SK-N-SH (cell line): Measurements from ENCODE around the gene PDHX. TPM values are rescaled to one million over a fixed set of nuclear protein-coding genes. Genes with fewer than 3 reads are reported as not detected.

Experiments used
- CTCF ChIA-PET: fragments of 300-600, 350-600 bp; formaldehyde crosslinking; extraction: SDS; loops from one replicate; lab custom pipeline; 2021; lab: Yijun Ruan, JAX
- POLR2A ChIA-PET: fragments of 350-600 bp; sonication (Branson Sonifier 250); formaldehyde crosslinking; extraction: SDS; loops from one replicate; lab custom pipeline; 2020; ENCODE audit warnings: antibody characterized with exemption, inconsistent platforms; lab: Yijun Ruan, JAX
- DNase-seq: peaks from one replicate; pipeline ENCODE4 v3.0.0; 2012
- H2AFZ ChIP-seq: fragments of 200-600 bp; sonication (generic); 2 replicates; pipeline ENCODE4 v1.8.1; 2016; ENCODE audit warnings: antibody characterized with exemption, mild to moderate bottlenecking, low read depth
- H3F3A ChIP-seq: fragments of 200-600 bp; sonication (generic); replicated peaks from 2 replicates; pipeline ENCODE3; 2016; ENCODE audit warnings: antibody characterized with exemption, mild to moderate bottlenecking; ENCODE audit not compliant: insufficient read depth
- H3K27ac ChIP-seq, 2 experiments: fragments of 200-500 bp in 1 of 2; fragments of 200-600 bp in 1 of 2; sonication (Bioruptor generic) in 1 of 2; sonication (generic), shearing (Covaris generic) in 1 of 2; 2 replicates each; pipeline versions ENCODE4 v1.5.1 to v1.6.1; 2014 to 2016; ENCODE audit warnings: low read depth in 2 of 2, inconsistent platforms in 1 of 2, low read length in 1 of 2, mild to moderate bottlenecking in 1 of 2, mixed read lengths in 1 of 2
- H3K27me3 ChIP-seq: fragments of 200-600 bp; sonication (generic), shearing (Covaris generic); 2 replicates; pipeline ENCODE4 v1.6.1; 2016; ENCODE audit warnings: mixed run types; ENCODE audit not compliant: insufficient read depth
- H3K36me3 ChIP-seq, 2 experiments: fragments of 200-500 bp in 1 of 2; fragments of 200-600 bp in 1 of 2; sonication (Bioruptor generic) in 1 of 2; sonication (generic) in 1 of 2; replicated peaks in 1 of 2; 2 replicates each; pipeline versions ENCODE3 to v1.5.1; 2014 to 2016; ENCODE audit warnings: low read length in 1 of 2, mild to moderate bottlenecking in 1 of 2; ENCODE audit not compliant: insufficient read depth in 2 of 2, control insufficient read depth in 1 of 2
- H3K4me1 ChIP-seq, 2 experiments: fragments of 200-500 bp in 1 of 2; fragments of 200-600 bp in 1 of 2; sonication (Bioruptor generic) in 1 of 2; sonication (generic), shearing (Covaris generic) in 1 of 2; 2 replicates each; pipeline versions ENCODE4 v1.5.1 to v1.6.1; 2014 to 2016; ENCODE audit warnings: low read depth in 1 of 2, low read length in 1 of 2, mixed run types in 1 of 2; ENCODE audit not compliant: insufficient read depth in 2 of 2, control insufficient read depth in 1 of 2
- H3K4me2 ChIP-seq: fragments of 200-600 bp; sonication (generic), shearing (Covaris generic); 2 replicates; pipeline ENCODE4 v1.6.1; 2017; ENCODE audit warnings: mixed run types
- H3K4me3 ChIP-seq, 2 experiments: fragments of 200-500 bp in 1 of 2; fragments of 200-600 bp in 1 of 2; sonication (Bioruptor generic) in 1 of 2; sonication (generic), shearing (Covaris generic) in 1 of 2; 2 replicates each; pipeline versions ENCODE4 v1.5.1 to v1.8.1; 2014 to 2016; ENCODE audit warnings: low read depth in 2 of 2, inconsistent platforms in 1 of 2, low read length in 1 of 2, mild to moderate bottlenecking in 1 of 2, mixed read lengths in 1 of 2, moderate library complexity in 1 of 2
- H3K79me2 ChIP-seq: fragments of 200-600 bp; sonication (generic); 2 replicates; pipeline ENCODE4 v1.8.1; 2017; ENCODE audit warnings: mild to moderate bottlenecking; ENCODE audit not compliant: insufficient read depth
- H3K9ac ChIP-seq: fragments of 200-600 bp; sonication (generic); 2 replicates; pipeline ENCODE4 v1.6.1; 2017; ENCODE audit warnings: mixed run types
- H3K9me2 ChIP-seq: fragments of 200-600 bp; sonication (generic); 2 replicates; pipeline ENCODE4 v1.6.1; 2017; ENCODE audit warnings: mixed run types
- H3K9me3 ChIP-seq: fragments of 200-600 bp; sonication (generic); 2 replicates; pipeline ENCODE4 v1.6.1; 2017; ENCODE audit warnings: mixed run types, mild to moderate bottlenecking, moderate library complexity
- H4K20me1 ChIP-seq: fragments of 200-600 bp; sonication (generic); 2 replicates; pipeline ENCODE4 v1.6.1; 2017; ENCODE audit warnings: mild to moderate bottlenecking, mixed run types; ENCODE audit not compliant: insufficient read depth
- ELF1 ChIP-seq: IDR thresholded peaks from 2 replicates; pipeline ENCODE4 v1.4.0; 2012
- FOSL2 ChIP-seq: IDR thresholded peaks from 2 replicates; pipeline ENCODE4 v1.4.0; 2012; ENCODE audit warnings: low read depth, mild to moderate bottlenecking, moderate library complexity, borderline replicate concordance
- FOXJ3 ChIP-seq: sonication (generic); formaldehyde crosslinking; IDR thresholded peaks from 2 replicates; pipeline ENCODE4 v1.5.1; 2020; ENCODE audit warnings: mild to moderate bottlenecking, missing genetic modification reagents
- GABPA ChIP-seq: IDR thresholded peaks from 2 replicates; pipeline ENCODE4 v1.4.0; 2012; ENCODE audit warnings: low read depth, mild to moderate bottlenecking
- GATA2 ChIP-seq: sonication (generic); formaldehyde crosslinking; IDR thresholded peaks from 2 replicates; pipeline ENCODE4 v1.5.0; 2020; ENCODE audit warnings: mild to moderate bottlenecking, missing genetic modification reagents
- NFIC ChIP-seq: IDR thresholded peaks from 2 replicates; pipeline ENCODE4 v1.4.0; 2012; ENCODE audit warnings: borderline replicate concordance
- POLR2AphosphoS5 ChIP-seq: IDR thresholded peaks from 2 replicates; pipeline ENCODE4 v1.6.1; 2012; ENCODE audit warnings: low read depth, low read length
- SIN3A ChIP-seq: IDR thresholded peaks from 2 replicates; pipeline ENCODE4 v1.6.1; 2012; ENCODE audit warnings: low read depth, mild to moderate bottlenecking, low read length, moderate library complexity, borderline replicate concordance
- TAF1 ChIP-seq: IDR thresholded peaks from 2 replicates; pipeline ENCODE4 v1.6.1; 2012; ENCODE audit warnings: low read depth, mild to moderate bottlenecking, low read length, moderate library complexity, borderline replicate concordance
- TCF12 ChIP-seq: IDR thresholded peaks from 2 replicates; pipeline ENCODE4 v1.4.0; 2012
- TEAD4 ChIP-seq: IDR thresholded peaks from 2 replicates; pipeline ENCODE4 v1.4.0; 2012; ENCODE audit warnings: mild to moderate bottlenecking, borderline replicate concordance; ENCODE audit not compliant: insufficient read depth
- YY1 ChIP-seq: IDR thresholded peaks from 2 replicates; pipeline ENCODE4 v1.4.0; 2012; ENCODE audit warnings: low read depth, mild to moderate bottlenecking
- polyA plus RNA-seq, 3 experiments: library from polyadenylated mRNA; depleted of rRNA; stranded (reverse); fragments of >200 nt; gene quantifications; 2 replicates each; pipeline ENCODE4 v1.2.3, GENCODE V29; 2012
- TF ChIP-seq, protein P1 (sequence below): fragments of 150-350 bp; IDR thresholded peaks from 2 replicates; pipeline ENCODE4 v1.6.1; 2016; ENCODE audit warnings: mild to moderate bottlenecking, low read depth, low read length
- TF ChIP-seq, protein P2 (sequence below): IDR thresholded peaks from 2 replicates; pipeline ENCODE4 v1.4.0; 2012; ENCODE audit warnings: low read depth, borderline replicate concordance
- TF ChIP-seq, protein P3 (sequence below): fragments of 150-350 bp; IDR thresholded peaks from 2 replicates; pipeline ENCODE4 v1.6.1; 2017; ENCODE audit warnings: antibody characterized with exemption, low read length, low read depth, borderline replicate concordance
- TF ChIP-seq, protein P4 (sequence below): IDR thresholded peaks from 2 replicates; pipeline ENCODE4 v1.4.0; 2012; ENCODE audit warnings: low read depth, borderline replicate concordance

PDHX gene
- polyA plus RNA-seq, 1 of the 3 experiments (the other 2 are of a cell fraction), result 14.8 TPM

DNA sequence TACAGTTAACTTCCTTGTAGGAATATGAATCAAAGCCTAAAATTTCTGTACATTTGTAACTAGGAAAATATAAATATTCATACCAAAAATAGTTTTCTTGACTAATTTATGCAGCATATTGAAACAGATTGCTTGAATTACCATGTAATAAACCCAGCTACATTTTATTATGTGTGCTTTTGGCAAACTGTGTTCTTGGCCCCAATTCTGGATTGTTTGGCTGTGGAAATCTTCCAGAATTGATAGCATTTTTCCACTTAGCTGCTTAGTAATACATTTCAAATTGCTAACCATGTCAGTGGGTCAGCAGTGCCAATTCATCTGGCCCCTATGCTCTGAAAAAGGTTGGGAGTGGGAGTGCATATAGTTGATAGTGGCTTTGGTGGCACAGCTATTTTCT lies 32.3 kb downstream of the PDHX start:
- no peak overlapping the region for H3K4me3 ChIP-seq
- TF ChIP-seq NFIC (no peak), YY1 (no peak), TCF12 (no peak), GATA2 (CRISPR knock-in tag) (no peak), SIN3A (no peak), GABPA (no peak), TEAD4 (no peak), ELF1 (no peak), TAF1 (no peak), POLR2AphosphoS5 (no peak), FOSL2 (no peak), FOXJ3 (CRISPR knock-in tag) (no peak)
- TF ChIP-seq, protein P1, sequence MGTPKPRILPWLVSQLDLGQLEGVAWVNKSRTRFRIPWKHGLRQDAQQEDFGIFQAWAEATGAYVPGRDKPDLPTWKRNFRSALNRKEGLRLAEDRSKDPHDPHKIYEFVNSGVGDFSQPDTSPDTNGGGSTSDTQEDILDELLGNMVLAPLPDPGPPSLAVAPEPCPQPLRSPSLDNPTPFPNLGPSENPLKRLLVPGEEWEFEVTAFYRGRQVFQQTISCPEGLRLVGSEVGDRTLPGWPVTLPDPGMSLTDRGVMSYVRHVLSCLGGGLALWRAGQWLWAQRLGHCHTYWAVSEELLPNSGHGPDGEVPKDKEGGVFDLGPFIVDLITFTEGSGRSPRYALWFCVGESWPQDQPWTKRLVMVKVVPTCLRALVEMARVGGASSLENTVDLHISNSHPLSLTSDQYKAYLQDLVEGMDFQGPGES, result no peak
- TF ChIP-seq, protein P2, sequence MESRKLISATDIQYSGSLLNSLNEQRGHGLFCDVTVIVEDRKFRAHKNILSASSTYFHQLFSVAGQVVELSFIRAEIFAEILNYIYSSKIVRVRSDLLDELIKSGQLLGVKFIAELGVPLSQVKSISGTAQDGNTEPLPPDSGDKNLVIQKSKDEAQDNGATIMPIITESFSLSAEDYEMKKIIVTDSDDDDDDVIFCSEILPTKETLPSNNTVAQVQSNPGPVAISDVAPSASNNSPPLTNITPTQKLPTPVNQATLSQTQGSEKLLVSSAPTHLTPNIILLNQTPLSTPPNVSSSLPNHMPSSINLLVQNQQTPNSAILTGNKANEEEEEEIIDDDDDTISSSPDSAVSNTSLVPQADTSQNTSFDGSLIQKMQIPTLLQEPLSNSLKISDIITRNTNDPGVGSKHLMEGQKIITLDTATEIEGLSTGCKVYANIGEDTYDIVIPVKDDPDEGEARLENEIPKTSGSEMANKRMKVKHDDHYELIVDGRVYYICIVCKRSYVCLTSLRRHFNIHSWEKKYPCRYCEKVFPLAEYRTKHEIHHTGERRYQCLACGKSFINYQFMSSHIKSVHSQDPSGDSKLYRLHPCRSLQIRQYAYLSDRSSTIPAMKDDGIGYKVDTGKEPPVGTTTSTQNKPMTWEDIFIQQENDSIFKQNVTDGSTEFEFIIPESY, result no peak
- TF ChIP-seq, protein P3, sequence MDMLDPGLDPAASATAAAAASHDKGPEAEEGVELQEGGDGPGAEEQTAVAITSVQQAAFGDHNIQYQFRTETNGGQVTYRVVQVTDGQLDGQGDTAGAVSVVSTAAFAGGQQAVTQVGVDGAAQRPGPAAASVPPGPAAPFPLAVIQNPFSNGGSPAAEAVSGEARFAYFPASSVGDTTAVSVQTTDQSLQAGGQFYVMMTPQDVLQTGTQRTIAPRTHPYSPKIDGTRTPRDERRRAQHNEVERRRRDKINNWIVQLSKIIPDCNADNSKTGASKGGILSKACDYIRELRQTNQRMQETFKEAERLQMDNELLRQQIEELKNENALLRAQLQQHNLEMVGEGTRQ, result no peak
- TF ChIP-seq, protein P4, sequence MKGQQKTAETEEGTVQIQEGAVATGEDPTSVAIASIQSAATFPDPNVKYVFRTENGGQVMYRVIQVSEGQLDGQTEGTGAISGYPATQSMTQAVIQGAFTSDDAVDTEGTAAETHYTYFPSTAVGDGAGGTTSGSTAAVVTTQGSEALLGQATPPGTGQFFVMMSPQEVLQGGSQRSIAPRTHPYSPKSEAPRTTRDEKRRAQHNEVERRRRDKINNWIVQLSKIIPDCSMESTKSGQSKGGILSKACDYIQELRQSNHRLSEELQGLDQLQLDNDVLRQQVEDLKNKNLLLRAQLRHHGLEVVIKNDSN, result no peak
- TF ChIP-seq, all 33 proteins: peak for 0
- peaks cover 0 to 26% of the 10 kb centered on the region in 2 experiments for H3K36me3 ChIP-seq
- DNase-seq, result no peak
- H4K20me1 ChIP-seq, result no peaks in the 10 kb centered on the region
- H3K79me2 ChIP-seq, result peaks cover 5% of the 10 kb centered on the region
- ChIA-PET POLR2A (no interaction called here), CTCF (interaction anchor here (1.6 to 1.9 kb wide), 2 partner anchors 443 to 463 kb away, joined by 3 to 5 read pairs; no protein-coding TSS in a partner anchor)
- peaks cover 0 to 8% of the 10 kb centered on the region in 2 experiments; a peak in 1 of 4 replicates for H3K4me1 ChIP-seq
- H3F3A ChIP-seq, result no peaks in the 10 kb centered on the region
- no peaks in the 10 kb centered on the region for H3K27me3 ChIP-seq
- no peak overlapping the region for H3K27ac ChIP-seq
- no peak overlapping the region for H3K9ac ChIP-seq
- no peaks in the 10 kb centered on the region; the same call in 1 of the 2 replicates for H3K9me3 ChIP-seq
- H2AFZ ChIP-seq, result no peak overlapping the region
- no peak overlapping the region for H3K4me2 ChIP-seq
- H3K9me2 ChIP-seq, result no peaks in the 10 kb centered on the region
